OCI-LY7 (cell line): ENCODE results near the gene APOBEC3H. TPM values are rescaled to one million over a fixed set of nuclear protein-coding genes. Genes with fewer than 3 reads are reported as not detected.

Experiments used
- BruUV-seq: library from RNA; stranded (reverse); fragments of 400-500 nt; replicated peaks from 2 replicates; lab custom pipeline; 2021; lab: Mats Ljungman, UMichigan
- CTCF ChIA-PET: fragments of 300-600 bp; sonication (Branson Sonifier 250); formaldehyde crosslinking; loops from one replicate; lab custom pipeline; 2022; ENCODE audit warnings: antibody characterized with exemption; ENCODE audit not compliant: unreplicated experiment; lab: Charles Lee
- POLR2A ChIA-PET: fragments of 300-600 bp; sonication (Branson Sonifier 250); formaldehyde crosslinking; loops from one replicate; lab custom pipeline; 2022; ENCODE audit warnings: antibody characterized with exemption; lab: Charles Lee
- DNase-seq: peaks from one replicate; pipeline ENCODE4 v3.0.0-alpha.2; 2015; ENCODE audit warnings: low spot score
- H2AFZ ChIP-seq: fragments of 200-600 bp; sonication (generic), shearing (Covaris generic); 2 replicates; pipeline ENCODE4 v1.6.1; 2014; ENCODE audit warnings: mild to moderate bottlenecking, antibody characterized with exemption, low read length, moderate library complexity
- H3K27ac ChIP-seq: fragments of 200-600 bp; sonication (generic); 2 replicates; pipeline ENCODE4 v1.5.1; 2014; ENCODE audit warnings: mixed run types, low read depth, mild to moderate bottlenecking, moderate library complexity, low read length, inconsistent platforms; ENCODE audit not compliant: poor library complexity, severe bottlenecking
- H3K36me3 ChIP-seq: fragments of 200-600 bp; sonication (generic); 2 replicates; pipeline ENCODE4 v1.6.1; 2014; ENCODE audit warnings: mild to moderate bottlenecking, antibody characterized with exemption, low read length, moderate library complexity, mixed read lengths; ENCODE audit not compliant: insufficient read depth
- H3K4me1 ChIP-seq: fragments of 200-600 bp; sonication (generic); 2 replicates; pipeline ENCODE4 v1.5.1; 2014; ENCODE audit warnings: mild to moderate bottlenecking, low read length; ENCODE audit not compliant: insufficient read depth, poor library complexity, severe bottlenecking
- H3K4me2 ChIP-seq: fragments of 200-600 bp; sonication (generic); 2 replicates; pipeline ENCODE4 v1.6.1; 2014; ENCODE audit warnings: mild to moderate bottlenecking, low read length
- H3K4me3 ChIP-seq: fragments of 200-600 bp; sonication (generic); 2 replicates; pipeline ENCODE4 v1.5.1; 2014; ENCODE audit warnings: mild to moderate bottlenecking, low read depth, low read length; ENCODE audit not compliant: poor library complexity, severe bottlenecking
- H3K79me2 ChIP-seq: fragments of 200-600 bp; sonication (generic); 2 replicates; pipeline ENCODE4 v1.6.1; 2016; ENCODE audit warnings: low read depth, mild to moderate bottlenecking, low read length, moderate library complexity, mixed read lengths; ENCODE audit not compliant: insufficient read depth
- H3K9me2 ChIP-seq: fragments of 200-600 bp; sonication (generic); 2 replicates; pipeline ENCODE4 v1.6.1; 2016; ENCODE audit warnings: mild to moderate bottlenecking, low read length, mixed read lengths; ENCODE audit not compliant: insufficient read depth
- H3K9me3 ChIP-seq: fragments of 200-600 bp; sonication (generic); 2 replicates; pipeline ENCODE4 v1.6.1; 2014; ENCODE audit warnings: mild to moderate bottlenecking, mixed run types, low read length, mixed read lengths
- H4K20me1 ChIP-seq: fragments of 200-600 bp; sonication (generic); 2 replicates; pipeline ENCODE4 v1.6.1; 2014; ENCODE audit warnings: mild to moderate bottlenecking, antibody characterized with exemption, low read length, moderate library complexity, mixed read lengths; ENCODE audit not compliant: insufficient read depth
- EZH2phosphoT487 ChIP-seq: fragments of 200-600 bp; sonication (generic); IDR thresholded peaks from 2 replicates; pipeline ENCODE4 v1.6.1; 2018; ENCODE audit warnings: low read depth, borderline replicate concordance, mild to moderate bottlenecking, mixed run types, antibody characterized with exemption, low read length, moderate library complexity, mixed read lengths
- intact Hi-C: fragments of 100-400 bp; cut with micrococcal nuclease; formaldehyde crosslinking; loops from one replicate; pipeline ENCODE4 v1.10.0; 2022; ENCODE audit not compliant: unreplicated experiment
- total RNA-seq, 2 experiments: library from RNA; depleted of rRNA in 1 of 2; stranded (reverse); fragments of >200 nt in 1 of 2; shearing (Covaris generic) in 1 of 2; gene quantifications; 2 replicates each; pipeline ENCODE4 v1.2.3, GENCODE V29; 2014 to 2022
- TF ChIP-seq, protein P1 (sequence below): fragments of 200-600 bp; sonication (generic); conservative IDR thresholded peaks from 2 replicates; pipeline ENCODE4 v1.5.1; 2014; ENCODE audit warnings: mild to moderate bottlenecking, antibody characterized with exemption, low read length, moderate library complexity, mixed read lengths

Gene APOBEC3H
- total RNA-seq, 2 experiments from 2014 or later: 0.99 to 1.2 TPM

DNA sequence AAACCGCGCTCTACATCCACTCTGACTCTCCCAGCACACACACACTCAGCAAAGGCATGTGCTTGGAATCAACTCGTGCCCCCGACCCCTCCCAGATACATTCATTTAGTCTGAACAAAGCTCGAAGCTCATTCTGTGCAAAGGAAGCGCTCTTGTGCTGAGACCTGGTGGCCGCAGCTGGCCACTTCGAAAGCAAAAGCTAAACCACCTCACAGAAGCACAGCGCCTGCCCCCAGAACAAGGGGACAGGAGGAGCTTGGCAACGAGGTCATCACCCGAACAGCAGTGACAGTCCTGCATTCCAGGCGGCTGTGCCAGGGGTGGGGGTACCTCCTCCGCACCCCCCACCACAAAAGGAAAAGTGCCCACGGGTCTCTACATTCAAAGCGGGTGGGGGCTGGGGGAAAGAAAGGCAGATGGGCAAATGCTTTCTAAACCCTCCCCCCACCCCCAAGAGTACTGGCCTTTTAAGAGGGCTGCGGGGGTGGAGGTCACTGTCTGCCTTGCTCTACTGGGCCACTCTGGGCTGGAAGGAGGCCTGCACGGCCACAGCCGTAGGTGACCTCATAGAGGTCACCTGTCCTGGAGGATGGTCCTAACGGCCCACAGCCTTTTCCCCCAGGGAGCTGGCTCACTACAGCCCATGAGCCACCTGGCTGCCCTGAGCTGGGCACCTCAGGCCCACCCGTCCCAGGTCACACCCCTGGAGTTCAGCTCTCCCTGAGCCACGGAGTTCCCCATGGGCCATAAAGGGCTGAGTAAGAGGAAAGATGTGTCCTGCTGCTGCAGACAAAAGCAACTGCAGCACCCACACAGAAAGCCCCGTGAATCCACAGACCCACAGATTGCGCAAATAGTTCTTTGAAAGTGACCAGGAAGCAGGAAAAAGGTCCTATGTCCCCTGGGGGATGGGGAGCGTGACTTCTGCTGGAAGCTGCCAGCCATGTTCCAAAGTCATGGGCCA, 34.1 kb downstream of the APOBEC3H start:
- TF ChIP-seq, protein P1, sequence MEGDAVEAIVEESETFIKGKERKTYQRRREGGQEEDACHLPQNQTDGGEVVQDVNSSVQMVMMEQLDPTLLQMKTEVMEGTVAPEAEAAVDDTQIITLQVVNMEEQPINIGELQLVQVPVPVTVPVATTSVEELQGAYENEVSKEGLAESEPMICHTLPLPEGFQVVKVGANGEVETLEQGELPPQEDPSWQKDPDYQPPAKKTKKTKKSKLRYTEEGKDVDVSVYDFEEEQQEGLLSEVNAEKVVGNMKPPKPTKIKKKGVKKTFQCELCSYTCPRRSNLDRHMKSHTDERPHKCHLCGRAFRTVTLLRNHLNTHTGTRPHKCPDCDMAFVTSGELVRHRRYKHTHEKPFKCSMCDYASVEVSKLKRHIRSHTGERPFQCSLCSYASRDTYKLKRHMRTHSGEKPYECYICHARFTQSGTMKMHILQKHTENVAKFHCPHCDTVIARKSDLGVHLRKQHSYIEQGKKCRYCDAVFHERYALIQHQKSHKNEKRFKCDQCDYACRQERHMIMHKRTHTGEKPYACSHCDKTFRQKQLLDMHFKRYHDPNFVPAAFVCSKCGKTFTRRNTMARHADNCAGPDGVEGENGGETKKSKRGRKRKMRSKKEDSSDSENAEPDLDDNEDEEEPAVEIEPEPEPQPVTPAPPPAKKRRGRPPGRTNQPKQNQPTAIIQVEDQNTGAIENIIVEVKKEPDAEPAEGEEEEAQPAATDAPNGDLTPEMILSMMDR: no peak
- TF ChIP-seq EZH2phosphoT487: no peak
- no peak for DNase-seq
- intact Hi-C loops: no loop called here
- Histone ChIP-seq H3K9me3 (no peaks in the 10 kb centered on the region), H3K36me3 (no peaks in the 10 kb centered on the region), H3K4me2 (no peak overlapping the region), H3K4me3 (no peak overlapping the region), H3K79me2 (no peaks in the 10 kb centered on the region), H2AFZ (no peak overlapping the region), H3K27ac (no peak overlapping the region), H3K4me1 (no peaks in the 10 kb centered on the region), H4K20me1 (no peaks in the 10 kb centered on the region), H3K9me2 (no peaks in the 10 kb centered on the region)
- ChIA-PET POLR2A (no interaction called here), CTCF (no interaction called here)
- TSS peak; percentile 68 for BruUV-seq

DNA sequence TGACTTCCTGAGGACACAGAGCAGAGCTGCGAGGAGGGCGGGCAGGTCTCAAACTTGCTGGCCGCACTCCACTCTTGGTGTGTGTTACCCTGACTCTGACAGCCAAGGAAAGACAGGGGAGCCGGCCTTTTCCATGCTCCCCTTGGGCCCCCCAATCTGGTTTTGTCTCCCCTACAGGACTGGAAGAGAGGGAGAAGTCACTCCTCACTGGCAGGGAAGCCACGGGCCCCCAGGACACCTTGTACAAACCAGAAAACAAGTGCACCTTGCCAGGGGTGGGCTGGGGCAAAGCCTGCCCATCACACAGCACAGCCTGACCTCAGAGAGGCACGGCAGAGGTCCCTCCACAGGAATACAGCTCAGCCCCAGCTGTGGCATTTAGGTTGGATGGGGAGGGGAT, 35.2 kb downstream of the APOBEC3H start:
- Histone ChIP-seq H3K4me2 (no peak overlapping the region), H2AFZ (no peak overlapping the region), H3K36me3 (no peaks in the 10 kb centered on the region), H3K9me3 (no peaks in the 10 kb centered on the region), H3K4me1 (no peaks in the 10 kb centered on the region), H3K79me2 (no peaks in the 10 kb centered on the region), H3K27ac (no peak overlapping the region), H3K9me2 (no peaks in the 10 kb centered on the region), H4K20me1 (no peaks in the 10 kb centered on the region), H3K4me3 (no peak overlapping the region)
- CTCF ChIA-PET: no interaction called here
- POLR2A ChIA-PET: no interaction called here
- no peak for TF ChIP-seq EZH2phosphoT487
- TF ChIP-seq, protein P1: no peak
- intact Hi-C loops: no loop called here
- no TSS peak for BruUV-seq
- no peak for DNase-seq
